ENCODE measurements around the gene GRID1.

GRCh38 chr10:86355571-86356038, 11.0 kb downstream of the GRID1 start:
- TF ChIP-seq CTCF (IDR thresholded peaks at IDR 0.05) = no peak
- no peak for TF ChIP-seq ZFX (IDR thresholded peaks at IDR 0.05; ENCODE audit: borderline replicate concordance)

All from 22Rv1 (cell line).